Cardiac fibroblast (primary cell): Measurements from ENCODE around the gene NDEL1.

Source experiments
- DNase-seq, 2 donors: peaks; one replicate each; pipeline versions ENCODE4 v3.0.0 to v3.0.0-alpha.2; 2010; ENCODE audit warnings: low read depth in 2 of 2
- H3K4me3 ChIP-seq, 2 donors: replicated peaks in 1 of 2; 1 replicate in 1 of 2; 2 replicates in 1 of 2; pipeline ENCODE4 v1.5.1; 2011; ENCODE audit warnings: low read depth in 2 of 2, low read length in 2 of 2, mild to moderate bottlenecking in 2 of 2, moderate library complexity in 1 of 2
- TF ChIP-seq, protein P1 (sequence below): IDR thresholded peaks from one replicate; pipeline ENCODE4 v1.5.1; 2011; ENCODE audit warnings: low read depth, mild to moderate bottlenecking, low read length, inconsistent platforms

Gene NDEL1

DNA sequence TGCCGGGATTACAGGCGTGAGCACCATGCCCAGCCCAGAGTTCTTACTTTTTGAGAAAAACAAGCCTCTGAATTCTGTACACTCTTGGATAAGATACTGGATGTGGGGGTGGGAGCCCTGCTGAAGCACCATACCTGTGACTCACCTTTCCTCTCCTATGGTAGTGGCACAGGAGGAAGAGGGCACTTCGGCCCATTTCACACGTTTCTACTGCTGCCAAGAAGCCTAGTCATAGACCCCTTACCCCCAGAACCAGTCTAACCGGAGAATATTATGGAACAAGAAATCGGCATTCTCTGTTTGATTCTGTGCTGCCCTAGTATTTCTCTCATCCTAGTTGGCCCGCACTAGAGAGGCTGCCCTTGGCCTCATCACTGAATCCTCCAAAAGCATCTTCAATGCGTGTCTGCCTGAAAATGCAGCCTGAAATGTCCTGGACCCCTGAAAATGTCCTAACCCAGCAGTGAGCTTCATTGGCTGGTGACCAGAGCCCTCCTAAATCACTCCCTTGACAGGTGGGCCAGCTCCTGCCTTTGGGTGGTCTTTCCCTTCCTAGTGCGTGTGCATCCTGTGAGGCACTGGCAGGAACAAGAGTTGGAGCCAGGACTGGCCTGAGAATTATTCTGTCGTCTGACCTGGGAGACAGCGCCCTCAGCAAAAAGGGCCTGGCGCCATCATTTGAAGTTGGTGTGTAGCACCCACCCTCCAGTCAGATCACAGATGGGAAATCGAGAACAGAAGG is 37.9 kb downstream of the NDEL1 start:
- DNase-seq, result no peak
- H3K4me3 ChIP-seq, result no peak overlapping the region
- TF ChIP-seq, protein P1, sequence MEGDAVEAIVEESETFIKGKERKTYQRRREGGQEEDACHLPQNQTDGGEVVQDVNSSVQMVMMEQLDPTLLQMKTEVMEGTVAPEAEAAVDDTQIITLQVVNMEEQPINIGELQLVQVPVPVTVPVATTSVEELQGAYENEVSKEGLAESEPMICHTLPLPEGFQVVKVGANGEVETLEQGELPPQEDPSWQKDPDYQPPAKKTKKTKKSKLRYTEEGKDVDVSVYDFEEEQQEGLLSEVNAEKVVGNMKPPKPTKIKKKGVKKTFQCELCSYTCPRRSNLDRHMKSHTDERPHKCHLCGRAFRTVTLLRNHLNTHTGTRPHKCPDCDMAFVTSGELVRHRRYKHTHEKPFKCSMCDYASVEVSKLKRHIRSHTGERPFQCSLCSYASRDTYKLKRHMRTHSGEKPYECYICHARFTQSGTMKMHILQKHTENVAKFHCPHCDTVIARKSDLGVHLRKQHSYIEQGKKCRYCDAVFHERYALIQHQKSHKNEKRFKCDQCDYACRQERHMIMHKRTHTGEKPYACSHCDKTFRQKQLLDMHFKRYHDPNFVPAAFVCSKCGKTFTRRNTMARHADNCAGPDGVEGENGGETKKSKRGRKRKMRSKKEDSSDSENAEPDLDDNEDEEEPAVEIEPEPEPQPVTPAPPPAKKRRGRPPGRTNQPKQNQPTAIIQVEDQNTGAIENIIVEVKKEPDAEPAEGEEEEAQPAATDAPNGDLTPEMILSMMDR, result no peak

DNA sequence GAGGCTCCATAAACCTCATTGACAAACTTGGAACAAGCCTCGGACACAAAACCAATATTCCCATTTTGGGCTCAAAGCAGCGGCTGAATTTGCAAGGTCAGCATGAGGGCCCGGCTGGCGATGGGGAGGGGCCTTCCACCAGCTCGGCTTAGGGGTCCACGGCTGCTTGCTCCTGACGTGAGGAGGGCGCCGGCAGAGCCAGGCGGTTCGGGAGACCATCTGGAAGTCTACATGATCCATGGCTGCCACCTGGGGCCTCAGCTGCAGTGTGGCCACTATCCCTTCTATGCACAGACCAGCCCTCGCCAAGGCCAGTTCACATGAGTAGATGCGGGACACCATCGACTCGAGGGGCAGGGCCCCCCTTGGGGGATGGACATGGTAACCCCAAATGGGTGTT is 39.1 kb downstream of the NDEL1 start:
- TF ChIP-seq, protein P1, result no peak
- DNase-seq, result no peak
- no peak overlapping the region for H3K4me3 ChIP-seq

DNA sequence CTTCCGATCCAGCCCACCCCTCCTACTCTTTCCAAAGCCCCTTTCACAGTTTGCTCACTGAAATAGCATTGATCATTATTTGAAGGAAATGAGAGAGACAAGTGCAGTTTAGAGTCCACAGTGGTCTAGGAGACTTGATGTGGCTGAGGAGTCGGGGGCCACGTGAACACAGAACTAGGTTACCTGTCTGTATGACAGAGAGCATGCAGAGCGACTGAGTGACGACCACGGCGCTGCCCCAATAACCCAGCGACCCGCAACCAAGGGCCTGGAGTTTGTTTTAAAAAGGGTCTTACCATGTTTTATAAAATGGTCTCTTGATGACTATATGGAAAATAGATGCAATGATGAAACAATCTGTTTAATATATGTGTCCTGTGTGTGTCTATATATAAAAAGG is 39.5 kb downstream of the NDEL1 start:
- TF ChIP-seq, protein P1, result no peak
- no peak overlapping the region for H3K4me3 ChIP-seq
- DNase-seq, result no peak

DNA sequence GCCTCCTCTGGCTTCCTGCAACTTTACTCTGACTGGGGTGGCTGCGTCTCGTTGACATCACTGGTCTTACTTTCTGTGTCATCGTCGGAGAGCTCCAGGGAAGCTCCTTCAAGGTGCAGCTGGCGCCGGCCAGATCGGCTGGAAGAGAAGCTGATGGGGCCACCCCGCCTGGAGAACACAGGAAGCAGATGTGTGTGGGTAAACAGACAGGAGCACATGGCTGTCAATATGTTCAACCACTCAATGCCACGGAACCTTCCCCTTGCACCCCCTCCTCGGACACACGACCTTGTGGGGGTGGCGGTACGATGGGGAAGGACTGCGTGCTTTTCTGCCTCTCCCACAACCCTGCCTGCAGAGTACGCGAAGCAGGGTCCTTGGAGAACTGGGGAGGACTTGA is 40.1 kb downstream of the NDEL1 start:
- no peak for DNase-seq
- TF ChIP-seq, protein P1, result no peak
- H3K4me3 ChIP-seq, result no peak overlapping the region

DNA sequence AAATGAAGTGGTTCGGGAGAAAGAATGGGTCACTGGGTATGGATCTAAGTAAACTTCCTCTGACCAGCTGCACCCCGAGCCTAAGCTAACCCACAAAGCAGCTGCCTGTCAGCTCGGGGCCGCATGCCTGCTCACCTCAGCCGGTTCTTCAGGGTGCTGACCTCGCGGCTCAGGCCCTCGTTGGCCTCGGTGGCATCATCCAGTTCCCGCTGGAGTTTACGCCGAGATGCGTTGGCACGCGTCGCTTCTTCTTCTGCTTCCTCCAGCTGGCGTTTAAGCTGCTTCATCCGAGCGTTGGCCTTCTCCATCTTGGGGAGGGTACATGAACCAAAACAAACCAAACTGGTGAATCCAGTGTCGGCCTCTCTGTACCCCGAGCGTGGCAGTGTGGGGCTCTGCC is 41.1 kb downstream of the NDEL1 start:
- DNase-seq, result no peak
- TF ChIP-seq, protein P1, result no peak
- no peak overlapping the region for H3K4me3 ChIP-seq

DNA sequence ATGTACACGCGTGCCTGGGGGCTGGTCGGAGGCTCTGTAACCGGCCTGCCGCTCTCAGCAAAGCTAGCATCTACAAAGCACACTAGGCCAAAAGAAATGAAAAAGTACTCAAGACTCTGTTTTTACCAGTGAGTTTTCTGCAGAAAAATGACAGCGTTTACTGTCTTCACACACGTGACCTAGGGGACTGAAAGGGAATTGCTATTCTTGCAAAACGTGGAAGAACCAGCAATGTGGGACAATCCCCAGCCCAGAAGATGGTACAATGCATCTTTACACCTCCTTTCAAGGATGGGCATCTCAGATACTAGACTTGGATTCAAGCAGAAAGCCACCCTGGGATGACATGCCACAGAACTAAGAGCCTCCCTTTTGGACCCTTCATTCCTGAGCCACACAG is 41.5 kb downstream of the NDEL1 start:
- no peak overlapping the region for H3K4me3 ChIP-seq
- TF ChIP-seq, protein P1, result no peak
- DNase-seq, result no peak

DNA sequence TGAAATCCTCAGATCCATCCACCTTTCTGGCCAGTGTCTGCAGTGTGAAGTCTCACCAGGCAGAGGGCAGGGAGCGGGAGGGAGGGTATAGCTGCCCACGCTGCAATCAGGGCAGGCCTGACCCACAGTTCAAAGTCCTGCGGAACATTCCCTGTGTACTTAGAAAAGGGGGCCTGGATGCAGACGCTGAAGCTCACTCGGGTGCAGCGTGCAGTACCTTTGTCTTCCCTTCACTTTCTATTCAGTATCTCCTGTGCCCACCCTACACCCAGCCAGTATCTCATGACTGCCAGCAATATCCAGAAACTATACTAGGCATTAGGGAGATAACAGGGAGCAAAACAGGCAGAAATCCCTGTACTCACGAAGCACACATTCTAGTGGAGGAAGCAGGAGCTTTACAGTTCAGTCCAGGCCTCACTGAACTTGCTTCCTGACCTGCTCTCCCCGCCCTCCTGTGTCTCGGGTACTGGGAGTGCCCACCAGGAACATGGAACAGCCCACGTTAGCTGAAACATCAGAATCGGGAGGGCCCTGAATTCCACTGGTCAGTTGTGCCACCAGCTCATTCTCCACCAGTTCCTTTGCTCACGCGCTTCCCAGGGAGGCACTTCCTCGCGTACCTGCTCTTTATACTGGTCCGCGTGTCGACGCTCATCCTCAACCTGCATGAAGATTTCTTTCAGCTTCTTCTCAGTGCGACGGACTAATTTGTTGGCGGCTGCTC is 42.2 kb downstream of the NDEL1 start:
- no peak overlapping the region for H3K4me3 ChIP-seq
- TF ChIP-seq, protein P1, result no peak
- DNase-seq, result no peak
